HG03064 (cell line): ENCODE measurements around the gene CAPNS1.
"Not testable (repeated sequence)": the region's sequence is repeated elsewhere in the genome, so short reads cannot be mapped to it uniquely, and the experiment has no call there.

Source experiments
- ATAC-seq: cut with Tn5 transposase; IDR thresholded peaks from one replicate; pipeline ENCODE4 v1.9.1; 2021; ENCODE audit warnings: low read depth; ENCODE audit not compliant: unreplicated experiment

The CAPNS1 gene

GRCh38 chr19:36113894-36114720, 25.8 kb upstream of the CAPNS1 start:
- no peak for ATAC-seq

GRCh38 chr19:36114721-36115452, 25.0 kb upstream of the CAPNS1 start, which contains the start of gene POLR2I:
POLR2I (minus strand) TSS chr19:36114875; CDS start chr19:36114856, 19 bp downstream.
- ATAC-seq, result peak; percentile 62

GRCh38 chr19:36115453-36116343, 24.2 kb upstream of the CAPNS1 start, which contains the start of gene TBCB:
TBCB (plus strand) TSS chr19:36115468; CDS start chr19:36115561, 93 bp downstream.
- ATAC-seq, result peak; percentile 41

- no peak for ATAC-seq
These were observed 23.6 kb upstream of the CAPNS1 start for GRCh38 chr19:36116344-36116637.

GRCh38 chr19:36120092-36120983, 19.5 kb upstream of the CAPNS1 start:
- ATAC-seq, result no peak

GRCh38 chr19:36120984-36121358, 18.9 kb upstream of the CAPNS1 start:
- no peak for ATAC-seq

GRCh38 chr19:36121486-36122124, 18.3 kb upstream of the CAPNS1 start:
- no peak for ATAC-seq

- no peak for ATAC-seq
These were observed 14.3 kb upstream of the CAPNS1 start for GRCh38 chr19:36125557-36125956.

GRCh38 chr19:36128392-36128736, 11.5 kb upstream of the CAPNS1 start:
- ATAC-seq, result peak; percentile 13

- not testable (repeated sequence) for ATAC-seq
These were observed 8.6 kb upstream of the CAPNS1 start for GRCh38 chr19:36131221-36131620.

- not testable (repeated sequence) for ATAC-seq
These were observed 5.0 kb upstream of the CAPNS1 start for GRCh38 chr19:36134867-36135266.

- no peak for ATAC-seq
These were observed 2.7 kb upstream of the CAPNS1 start for GRCh38 chr19:36136964-36137686.

- no peak for ATAC-seq
These were observed 770 bp upstream of the CAPNS1 start for GRCh38 chr19:36139120-36139472.

- no peak for ATAC-seq
These were observed 605 bp downstream of the CAPNS1 start for GRCh38 chr19:36140304-36141038.

- ATAC-seq, result no peak
These were observed 1.4 kb downstream of the CAPNS1 start for GRCh38 chr19:36141039-36141927.

- ATAC-seq, result no peak
These were observed 2.2 kb downstream of the CAPNS1 start for GRCh38 chr19:36142046-36142445.

GRCh38 chr19:36142496-36142895, 2.6 kb downstream of the CAPNS1 start:
- no peak for ATAC-seq
